Neural cell (in vitro differentiated cells): ENCODE results near the gene TENT4B.

Experiments
- EP300 ChIP-seq: fragments of 450-650 bp; conservative IDR thresholded peaks from 2 replicates; pipeline ENCODE4 v1.6.1; 2014; ENCODE audit warnings: antibody characterized with exemption, mild to moderate bottlenecking, moderate library complexity; ENCODE audit not compliant: poor library complexity, severe bottlenecking
- EZH2 ChIP-seq: fragments of 200-600, 300-800 bp; shearing (Covaris generic), sonication (generic); IDR thresholded peaks from 2 replicates; pipeline ENCODE4 v1.6.1; 2014; ENCODE audit warnings: antibody characterized with exemption, low read length, borderline replicate concordance, mild to moderate bottlenecking; ENCODE audit not compliant: insufficient read depth, poor library complexity, severe bottlenecking
- MXI1 ChIP-seq: fragments of 450-650 bp; conservative IDR thresholded peaks from 2 replicates; pipeline ENCODE4 v1.6.1; 2014; ENCODE audit warnings: antibody characterized with exemption, mild to moderate bottlenecking; ENCODE audit not compliant: poor library complexity, severe bottlenecking
- REST ChIP-seq: IDR thresholded peaks from 2 replicates; pipeline ENCODE4 v1.6.1; 2012; ENCODE audit warnings: borderline replicate concordance
- SMC3 ChIP-seq: fragments of 450-650 bp; conservative IDR thresholded peaks from 2 replicates; pipeline ENCODE4 v1.6.1; 2014; ENCODE audit warnings: antibody characterized with exemption, mild to moderate bottlenecking, moderate library complexity; ENCODE audit not compliant: poor library complexity
- TF ChIP-seq, protein P1 (sequence below): fragments of 450-650 bp; IDR thresholded peaks from 2 replicates; pipeline ENCODE4 v1.5.1; 2014; ENCODE audit warnings: antibody characterized with exemption, mild to moderate bottlenecking, moderate library complexity; ENCODE audit not compliant: poor library complexity, severe bottlenecking

DNA sequence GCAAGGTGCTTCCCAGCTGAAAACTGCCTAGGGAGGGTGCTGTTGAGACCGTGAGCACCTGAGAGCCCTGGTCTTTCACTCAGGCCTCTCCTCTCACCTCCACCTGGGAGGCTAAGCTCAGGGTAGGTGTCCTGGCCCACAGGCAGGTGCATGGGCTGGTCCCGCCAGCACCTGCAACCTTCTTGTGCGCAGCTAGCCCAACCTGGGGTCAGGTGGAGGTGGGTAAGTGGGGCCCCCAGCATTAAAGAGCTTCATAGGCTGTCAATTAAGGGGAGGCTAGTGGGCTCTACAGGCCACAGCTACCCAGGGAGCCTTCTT, 122.0 kb downstream of the TENT4B start:
- no peak for TF ChIP-seq MXI1
- TF ChIP-seq, protein P1, sequence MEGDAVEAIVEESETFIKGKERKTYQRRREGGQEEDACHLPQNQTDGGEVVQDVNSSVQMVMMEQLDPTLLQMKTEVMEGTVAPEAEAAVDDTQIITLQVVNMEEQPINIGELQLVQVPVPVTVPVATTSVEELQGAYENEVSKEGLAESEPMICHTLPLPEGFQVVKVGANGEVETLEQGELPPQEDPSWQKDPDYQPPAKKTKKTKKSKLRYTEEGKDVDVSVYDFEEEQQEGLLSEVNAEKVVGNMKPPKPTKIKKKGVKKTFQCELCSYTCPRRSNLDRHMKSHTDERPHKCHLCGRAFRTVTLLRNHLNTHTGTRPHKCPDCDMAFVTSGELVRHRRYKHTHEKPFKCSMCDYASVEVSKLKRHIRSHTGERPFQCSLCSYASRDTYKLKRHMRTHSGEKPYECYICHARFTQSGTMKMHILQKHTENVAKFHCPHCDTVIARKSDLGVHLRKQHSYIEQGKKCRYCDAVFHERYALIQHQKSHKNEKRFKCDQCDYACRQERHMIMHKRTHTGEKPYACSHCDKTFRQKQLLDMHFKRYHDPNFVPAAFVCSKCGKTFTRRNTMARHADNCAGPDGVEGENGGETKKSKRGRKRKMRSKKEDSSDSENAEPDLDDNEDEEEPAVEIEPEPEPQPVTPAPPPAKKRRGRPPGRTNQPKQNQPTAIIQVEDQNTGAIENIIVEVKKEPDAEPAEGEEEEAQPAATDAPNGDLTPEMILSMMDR = no peak
- TF ChIP-seq REST = no peak
- TF ChIP-seq SMC3 = no peak
- TF ChIP-seq EZH2 = no peak
- no peak for TF ChIP-seq EP300
